NCI-H1694 (cell line): ENCODE data around the gene DNAJC7.
A peak's percentile ranks its signal among the peaks of the same experiment; 100 is the strongest.

Source experiments
- DNase-seq: peaks from one replicate; lab custom pipeline; 2025; lab: John Stamatoyannopoulos, UW

DNAJC7 gene, protein sequence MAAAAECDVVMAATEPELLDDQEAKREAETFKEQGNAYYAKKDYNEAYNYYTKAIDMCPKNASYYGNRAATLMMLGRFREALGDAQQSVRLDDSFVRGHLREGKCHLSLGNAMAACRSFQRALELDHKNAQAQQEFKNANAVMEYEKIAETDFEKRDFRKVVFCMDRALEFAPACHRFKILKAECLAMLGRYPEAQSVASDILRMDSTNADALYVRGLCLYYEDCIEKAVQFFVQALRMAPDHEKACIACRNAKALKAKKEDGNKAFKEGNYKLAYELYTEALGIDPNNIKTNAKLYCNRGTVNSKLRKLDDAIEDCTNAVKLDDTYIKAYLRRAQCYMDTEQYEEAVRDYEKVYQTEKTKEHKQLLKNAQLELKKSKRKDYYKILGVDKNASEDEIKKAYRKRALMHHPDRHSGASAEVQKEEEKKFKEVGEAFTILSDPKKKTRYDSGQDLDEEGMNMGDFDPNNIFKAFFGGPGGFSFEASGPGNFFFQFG

GRCh38 chr17:42016941-42017865 is at the start of gene DNAJC7:
Gene DNAJC7 (minus strand): TSS chr17:42017439. CDS start chr17:42017416, 23 bp downstream.
- DNase-seq = peak; percentile 91

DNA sequence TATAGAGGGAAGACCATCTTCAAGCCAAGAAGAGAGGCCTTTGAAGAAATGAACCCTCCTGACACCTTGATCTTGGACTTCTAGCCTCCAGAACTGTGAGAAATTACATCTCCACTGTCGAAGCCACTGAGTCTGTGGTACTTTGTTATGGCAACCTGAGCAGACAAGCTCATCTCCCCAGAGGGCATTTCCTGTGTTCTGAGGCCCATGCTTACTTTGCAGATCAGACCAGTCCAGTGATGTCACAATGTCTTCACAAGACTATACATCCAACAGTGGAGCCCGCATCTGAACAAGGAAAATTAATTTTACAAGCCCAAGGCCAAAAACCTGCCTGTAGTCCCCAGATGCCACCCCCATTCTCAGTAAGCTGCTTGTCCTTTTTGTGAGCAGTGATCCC is 48.0 kb upstream of the DNAJC7 start:
- no peak for DNase-seq

- DNase-seq = no peak
Measured at GRCh38 chr17:42062681-42063080, 45.4 kb upstream of the DNAJC7 start.

- DNase-seq = peak; percentile 40
Measured at GRCh38 chr17:42061646-42062487, 44.6 kb upstream of the DNAJC7 start.

GRCh38 chr17:42060231-42060630 is 43.0 kb upstream of the DNAJC7 start:
- no peak for DNase-seq

GRCh38 chr17:42059815-42060214 is 42.6 kb upstream of the DNAJC7 start:
- no peak for DNase-seq

GRCh38 chr17:42058063-42058462 is 40.8 kb upstream of the DNAJC7 start:
- DNase-seq = no peak

DNA sequence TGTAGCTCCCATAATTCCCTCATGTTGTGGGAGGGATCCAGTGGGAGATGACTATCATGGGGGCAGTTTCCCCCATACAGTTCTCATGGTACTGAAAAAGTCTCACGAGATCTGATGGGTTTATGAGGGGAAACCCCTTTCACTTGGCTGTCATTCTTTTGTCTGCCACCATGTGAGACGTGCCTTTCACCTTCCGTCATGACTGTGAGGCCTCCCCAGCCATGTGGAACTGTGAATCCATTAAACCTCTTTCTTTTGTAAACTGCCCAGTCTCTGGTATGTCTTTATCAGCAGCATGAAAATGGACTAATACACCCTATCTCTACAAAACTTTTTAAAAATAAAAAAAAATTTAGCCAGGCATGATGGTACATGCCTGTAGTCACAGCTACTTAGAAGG is 39.4 kb upstream of the DNAJC7 start:
- DNase-seq = no peak

- DNase-seq = no peak
Measured at GRCh38 chr17:42055496-42055895, 38.3 kb upstream of the DNAJC7 start.

- DNase-seq = no peak
Measured at GRCh38 chr17:42055027-42055426, 37.8 kb upstream of the DNAJC7 start.

GRCh38 chr17:42053731-42054500 is 36.7 kb upstream of the DNAJC7 start:
- DNase-seq = no peak

GRCh38 chr17:42052346-42052877 is 35.2 kb upstream of the DNAJC7 start:
- no peak for DNase-seq

DNA sequence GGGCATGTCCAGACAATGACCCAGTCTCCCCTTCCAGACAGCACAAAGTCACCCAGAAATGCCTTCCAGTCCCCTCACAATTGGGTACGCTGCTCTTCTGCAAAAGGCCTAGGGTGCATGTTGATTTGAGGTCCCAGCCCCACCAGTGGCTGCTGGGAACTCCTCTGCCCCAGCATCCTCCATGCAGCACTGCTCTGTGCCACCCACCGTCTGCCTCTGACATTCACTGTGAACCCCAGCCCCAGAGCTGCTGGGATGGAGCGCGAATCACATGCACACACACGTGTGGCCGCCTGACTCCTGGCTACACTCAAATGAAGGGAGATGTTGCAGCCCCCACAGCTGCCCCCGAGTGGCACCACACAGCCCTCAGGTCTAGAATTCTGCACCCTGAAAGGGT is 34.4 kb upstream of the DNAJC7 start:
- no peak for DNase-seq

DNA sequence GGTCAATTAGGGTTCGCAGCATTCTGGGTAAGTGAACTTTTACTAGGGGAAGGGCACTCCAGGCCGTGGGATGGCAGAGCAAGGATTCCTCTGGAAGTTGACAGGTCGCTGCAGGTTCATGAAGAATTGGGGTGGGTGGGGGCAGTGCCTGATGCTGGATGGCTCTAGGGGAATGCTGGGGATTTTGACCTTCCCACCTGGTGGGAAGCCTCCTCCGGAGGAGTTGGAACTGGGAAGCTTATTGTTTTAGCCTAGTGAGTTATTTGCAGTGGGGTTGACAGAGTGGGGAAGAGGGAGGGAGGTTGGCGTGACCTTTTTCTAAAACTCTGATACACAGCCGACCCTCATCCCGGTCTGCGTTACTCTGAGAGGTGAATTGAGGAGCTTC is 33.8 kb upstream of the DNAJC7 start:
- DNase-seq = no peak

GRCh38 chr17:42050393-42051012 is 33.3 kb upstream of the DNAJC7 start, which contains the start of gene C17orf113:
Gene C17orf113 (minus strand): TSS chr17:42050601. CDS start chr17:42043376, 7,225 bp downstream.
- no peak for DNase-seq

DNA sequence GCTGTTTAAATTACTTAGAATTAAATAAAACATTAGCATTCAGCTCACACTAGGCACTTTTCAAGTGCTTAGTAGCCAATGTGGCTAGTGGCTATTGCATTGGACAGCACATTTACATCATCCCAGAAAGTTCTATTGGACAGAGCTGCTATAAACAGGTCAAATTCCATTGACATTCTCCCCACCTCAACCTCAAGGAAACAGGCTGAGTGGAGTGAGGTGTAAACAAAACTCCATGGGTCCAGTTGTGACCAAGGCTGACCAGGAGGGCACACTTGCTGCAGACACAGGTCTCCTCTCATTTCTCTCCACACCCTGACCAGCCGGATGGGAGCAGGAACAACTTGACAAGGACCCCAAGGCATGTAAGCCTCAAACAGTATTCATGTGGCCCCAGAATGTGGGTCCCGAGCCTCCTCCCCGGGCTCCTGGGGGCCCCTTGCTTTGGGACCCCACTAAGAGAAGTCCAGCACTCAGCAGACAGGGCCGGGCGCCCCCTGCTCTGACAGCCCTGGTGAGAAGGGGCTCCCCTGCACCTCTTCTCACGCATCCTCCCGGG is 32.7 kb upstream of the DNAJC7 start:
- DNase-seq = no peak

GRCh38 chr17:42047343-42047742 is 30.1 kb upstream of the DNAJC7 start:
- no peak for DNase-seq

DNA sequence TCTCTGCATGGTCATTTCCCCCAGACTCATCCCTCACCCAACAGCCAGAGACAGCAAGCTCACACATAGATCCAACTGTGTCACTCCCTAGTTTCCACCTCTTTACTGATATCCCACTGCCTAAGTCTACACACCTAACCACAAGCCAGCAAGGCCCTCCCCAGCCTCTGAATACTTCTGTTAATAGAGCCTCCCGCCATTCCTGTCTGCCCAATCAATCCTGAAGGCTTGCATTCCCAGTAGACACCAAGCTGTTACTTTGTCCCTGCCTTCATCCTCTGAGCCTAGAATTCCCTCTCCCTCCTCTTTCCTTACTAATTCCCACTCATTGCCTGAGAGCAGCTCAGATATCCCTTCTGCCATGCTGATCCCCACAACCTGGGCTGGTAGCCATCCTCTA is 28.5 kb upstream of the DNAJC7 start:
- DNase-seq = no peak

GRCh38 chr17:42042598-42043319 is 25.5 kb upstream of the DNAJC7 start:
- no peak for DNase-seq
